Mesenchymal stem cell (in vitro differentiated cells and primary cell): ENCODE data around the gene ITSN2.

Source experiments
- DNase-seq: peaks from one replicate; pipeline ENCODE4 v3.0.0-alpha.2; 2013
- H2AFZ ChIP-seq: one replicate; pipeline ENCODE4 v1.6.1; 2013; ENCODE audit warnings: low read depth, mild to moderate bottlenecking, control low read depth, inconsistent platforms, low read length, moderate library complexity
- H2AK5ac ChIP-seq: 2 replicates; pipeline ENCODE4 v1.6.1; 2013; ENCODE audit warnings: low read length, moderate library complexity, mild to moderate bottlenecking, inconsistent platforms; ENCODE audit not compliant: severe bottlenecking
- H2BK120ac ChIP-seq: one replicate; pipeline ENCODE4 v1.6.1; 2013; ENCODE audit warnings: low read depth, mild to moderate bottlenecking, inconsistent platforms, low read length, moderate library complexity
- H2BK12ac ChIP-seq, 2 experiments: one replicate each; pipeline ENCODE4 v1.6.1; 2013; ENCODE audit warnings: inconsistent platforms in 2 of 2, low read length in 2 of 2, mild to moderate bottlenecking in 2 of 2, moderate library complexity in 2 of 2, control low read depth in 1 of 2
- H2BK15ac ChIP-seq: one replicate; pipeline ENCODE4 v1.6.1; 2013; ENCODE audit warnings: mild to moderate bottlenecking, low read depth, inconsistent platforms; ENCODE audit not compliant: poor library complexity, severe bottlenecking
- H2BK5ac ChIP-seq: 2 replicates; pipeline ENCODE4 v1.6.1; 2013; ENCODE audit warnings: low read depth, mild to moderate bottlenecking, low read length, control low read depth, inconsistent platforms; ENCODE audit not compliant: poor library complexity, severe bottlenecking
- H3K14ac ChIP-seq, 2 experiments: one replicate each; pipeline ENCODE4 v1.6.1; 2013; ENCODE audit warnings: inconsistent platforms in 2 of 2, low read length in 2 of 2, control low read depth in 1 of 2, mild to moderate bottlenecking in 1 of 2, moderate library complexity in 1 of 2
- H3K18ac ChIP-seq, 2 experiments: one replicate each; pipeline ENCODE4 v1.6.1; 2013; ENCODE audit warnings: inconsistent platforms in 2 of 2, low read length in 2 of 2, control low read depth in 1 of 2, low read depth in 1 of 2, mild to moderate bottlenecking in 1 of 2
- H3K23ac ChIP-seq, 2 experiments: one replicate each; pipeline ENCODE4 v1.6.1; 2013; ENCODE audit warnings: inconsistent platforms in 2 of 2, low read length in 2 of 2, mild to moderate bottlenecking in 2 of 2, moderate library complexity in 2 of 2, control low read depth in 1 of 2
- H3K27ac ChIP-seq: 2 replicates; pipeline ENCODE4 v1.5.1; 2013; ENCODE audit warnings: mild to moderate bottlenecking, moderate library complexity, low read length, control low read depth, inconsistent platforms; ENCODE audit not compliant: poor library complexity, severe bottlenecking
- H3K27me3 ChIP-seq, 2 experiments: 2 replicates each; pipeline versions ENCODE4 v1.6.1 to v1.7.0; 2013; ENCODE audit warnings: low read length in 2 of 2, mild to moderate bottlenecking in 2 of 2, moderate library complexity in 2 of 2, control low read depth in 1 of 2, inconsistent platforms in 1 of 2; ENCODE audit not compliant: control insufficient read depth in 1 of 2, insufficient read depth in 1 of 2
- H3K36me3 ChIP-seq, 2 experiments: 2 replicates each; pipeline versions ENCODE4 v1.6.1 to v1.7.0; 2013; ENCODE audit warnings: low read length in 2 of 2, control low read depth in 1 of 2, inconsistent platforms in 1 of 2, low read depth in 1 of 2, mild to moderate bottlenecking in 1 of 2; ENCODE audit not compliant: insufficient read depth in 2 of 2, control insufficient read depth in 1 of 2
- H3K4ac ChIP-seq, 2 experiments: one replicate each; pipeline ENCODE4 v1.6.1; 2013; ENCODE audit warnings: inconsistent platforms in 2 of 2, low read length in 2 of 2, mild to moderate bottlenecking in 2 of 2, moderate library complexity in 2 of 2, control low read depth in 1 of 2, low read depth in 1 of 2
- H3K4me1 ChIP-seq: 2 replicates; pipeline ENCODE4 v1.6.1; 2013; ENCODE audit warnings: low read depth, low read length, control low read depth; ENCODE audit not compliant: control insufficient read depth, insufficient read depth
- H3K4me2 ChIP-seq: 2 replicates; pipeline ENCODE4 v1.6.1; 2013; ENCODE audit warnings: low read length, mild to moderate bottlenecking, inconsistent platforms; ENCODE audit not compliant: poor library complexity, severe bottlenecking
- H3K4me3 ChIP-seq, 2 experiments: 2 replicates each; pipeline versions ENCODE4 v1.5.1 to v1.7.0; 2013; ENCODE audit warnings: low read length in 2 of 2, mild to moderate bottlenecking in 2 of 2, control low read depth in 1 of 2, low read depth in 1 of 2; ENCODE audit not compliant: insufficient read depth in 1 of 2
- H3K79me1 ChIP-seq: replicated peaks from 2 replicates; pipeline ENCODE4 v1.6.1; 2013; ENCODE audit warnings: mild to moderate bottlenecking, control low read depth, low read length, inconsistent platforms; ENCODE audit not compliant: poor library complexity, severe bottlenecking
- H3K9ac ChIP-seq: 2 replicates; pipeline ENCODE4 v1.7.0; 2013; ENCODE audit warnings: mild to moderate bottlenecking, low read length, moderate library complexity
- H3K9me3 ChIP-seq: 2 replicates; pipeline ENCODE4 v1.7.0; 2013; ENCODE audit warnings: mild to moderate bottlenecking, low read length; ENCODE audit not compliant: control insufficient read depth
- H4K8ac ChIP-seq: one replicate; pipeline ENCODE4 v1.6.1; 2013; ENCODE audit warnings: inconsistent platforms, mild to moderate bottlenecking, low read length, moderate library complexity
- H4K91ac ChIP-seq: one replicate; pipeline ENCODE4 v1.6.1; 2013; ENCODE audit warnings: mild to moderate bottlenecking, low read length, inconsistent platforms
- WGBS: methylation state at CpG from one replicate; pipeline ENCODE4 v1.1.7; 2013; ENCODE audit warnings: mixed read lengths; 5-methylcytosine and 5-hydroxymethylcytosine counted together

Gene ITSN2

GRCh38 chr2:24301599-24301998 is 58.7 kb downstream of the ITSN2 start:
- Histone ChIP-seq H3K9ac (no peak overlapping the region), H3K79me1 (peaks cover 5% of the 10 kb centered on the region), H2AFZ (no peak overlapping the region), H2BK5ac (no peak overlapping the region), H3K14ac (no peak overlapping the region), H3K4me1 (no peaks in the 10 kb centered on the region), H3K9me3 (no peaks in the 10 kb centered on the region), H3K4me3 (no peak overlapping the region), H2AK5ac (no peak overlapping the region), H4K91ac (no peak overlapping the region), H3K36me3 (peaks cover 25 to 68% of the 10 kb centered on the region in 2 experiments), H4K8ac (no peak overlapping the region), H3K27me3 (no peaks in the 10 kb centered on the region), H3K4me2 (no peak overlapping the region), H2BK15ac (no peak overlapping the region), H2BK120ac (no peak overlapping the region), H2BK12ac (no peak overlapping the region), H3K23ac (no peak overlapping the region), H3K18ac (no peak overlapping the region), H3K4ac (no peak overlapping the region), H3K27ac (no peak overlapping the region)
- 94% methylated on average over 6 of the region's 6 CpGs for WGBS
- DNase-seq, result no peak

- DNase-seq, result no peak
- WGBS, result 88% methylated on average over 3 of the region's 4 CpGs
Observed at GRCh38 chr2:24297663-24298062, 62.7 kb downstream of the ITSN2 start.

GRCh38 chr2:24287171-24287570 is 73.2 kb downstream of the ITSN2 start:
- Histone ChIP-seq H3K27ac (no peak overlapping the region), H3K4me3 (no peak overlapping the region), H3K27me3 (no peaks in the 10 kb centered on the region), H2AK5ac (no peak overlapping the region), H4K8ac (no peak overlapping the region), H3K4ac (no peak overlapping the region), H2AFZ (no peak overlapping the region), H2BK5ac (no peak overlapping the region), H2BK15ac (no peak overlapping the region), H3K14ac (no peak overlapping the region), H3K4me1 (no peaks in the 10 kb centered on the region), H2BK12ac (no peak overlapping the region), H3K79me1 (no peaks in the 10 kb centered on the region), H3K23ac (no peak overlapping the region), H3K9me3 (no peaks in the 10 kb centered on the region), H3K36me3 (peaks cover 11 to 77% of the 10 kb centered on the region in 2 experiments), H4K91ac (no peak overlapping the region), H3K4me2 (no peak overlapping the region), H3K18ac (no peak overlapping the region), H3K9ac (no peak overlapping the region), H2BK120ac (no peak overlapping the region)
- DNase-seq, result no peak
- WGBS, result no CpG with 5 or more reads among the region's 1 CpG

More at GRCh38 chr2:24297663-24298062, 62.7 kb downstream of the ITSN2 start:
- Histone ChIP-seq H4K91ac (no peak overlapping the region), H2BK15ac (no peak overlapping the region), H3K4me2 (no peak overlapping the region), H4K8ac (no peak overlapping the region), H3K79me1 (peaks cover 3% of the 10 kb centered on the region), H3K23ac (no peak overlapping the region), H2BK12ac (no peak overlapping the region), H3K9ac (no peak overlapping the region), H3K4me3 (no peak overlapping the region), H3K4ac (no peak overlapping the region), H2BK120ac (no peak overlapping the region), H2AK5ac (no peak overlapping the region), H3K4me1 (no peaks in the 10 kb centered on the region), H3K18ac (no peak overlapping the region), H2BK5ac (no peak overlapping the region), H3K27ac (no peak overlapping the region), H3K14ac (no peak overlapping the region), H3K27me3 (no peaks in the 10 kb centered on the region), H3K36me3 (peaks cover 25 to 97% of the 10 kb centered on the region in 2 experiments), H3K9me3 (no peaks in the 10 kb centered on the region), H2AFZ (no peak overlapping the region)

GRCh38 chr2:24285484-24286152 is 74.7 kb downstream of the ITSN2 start:
- H2BK15ac ChIP-seq, result no peak overlapping the region
- H3K18ac ChIP-seq, result no peak overlapping the region
- no peak overlapping the region for H3K4me3 ChIP-seq
- no peaks in the 10 kb centered on the region for H3K4me1 ChIP-seq
- H3K9ac ChIP-seq, result no peak overlapping the region
- no peak overlapping the region for H4K8ac ChIP-seq
- H3K27me3 ChIP-seq, result no peaks in the 10 kb centered on the region
- H3K9me3 ChIP-seq, result no peaks in the 10 kb centered on the region
- H2AK5ac ChIP-seq, result no peak overlapping the region
- no peak overlapping the region for H3K4ac ChIP-seq
- no peak overlapping the region for H4K91ac ChIP-seq
- no CpG with 5 or more reads among the region's 2 CpGs for WGBS
- DNase-seq, result no peak
- H2AFZ ChIP-seq, result no peak overlapping the region
- peaks cover 1% of the 10 kb centered on the region for H3K79me1 ChIP-seq
- H3K27ac ChIP-seq, result no peak overlapping the region
- H2BK120ac ChIP-seq, result no peak overlapping the region
- H2BK5ac ChIP-seq, result no peak overlapping the region
- no peak overlapping the region for H2BK12ac ChIP-seq
- no peak overlapping the region for H3K23ac ChIP-seq
- H3K36me3 ChIP-seq, result peaks cover 9 to 69% of the 10 kb centered on the region in 2 experiments
- no peak overlapping the region for H3K4me2 ChIP-seq
- H3K14ac ChIP-seq, result no peak overlapping the region
